H9 (cell line): ENCODE data around the gene ENOX1. TPM values are rescaled to one million over a fixed set of nuclear protein-coding genes. Genes with fewer than 3 reads are reported as not detected.

Source experiments
- DNase-seq: peaks from one replicate; pipeline ENCODE4 v3.0.0-alpha.2; 2017
- H2AFZ ChIP-seq: one replicate; pipeline ENCODE4 v1.6.1; 2013; ENCODE audit warnings: mild to moderate bottlenecking, low read length, control low read depth, moderate library complexity
- H2AK5ac ChIP-seq: 2 replicates; pipeline ENCODE4 v1.6.1; 2013; ENCODE audit warnings: low read length, control low read depth, mixed read lengths; ENCODE audit not compliant: insufficient read length
- H2BK120ac ChIP-seq: one replicate; pipeline ENCODE4 v1.6.1; 2013; ENCODE audit warnings: low read depth, mild to moderate bottlenecking, low read length, control low read depth, inconsistent platforms; ENCODE audit not compliant: poor library complexity, severe bottlenecking
- H2BK12ac ChIP-seq: 2 replicates; pipeline ENCODE4 v1.6.1; 2013; ENCODE audit warnings: low read length, control low read depth, mixed read lengths, low read depth; ENCODE audit not compliant: insufficient read length
- H2BK15ac ChIP-seq: 2 replicates; pipeline ENCODE4 v1.6.1; 2013; ENCODE audit warnings: low read depth, low read length, control low read depth
- H2BK20ac ChIP-seq: one replicate; pipeline ENCODE4 v1.6.1; 2013; ENCODE audit warnings: low read depth, mild to moderate bottlenecking, low read length, control low read depth, inconsistent platforms; ENCODE audit not compliant: poor library complexity, severe bottlenecking
- H2BK5ac ChIP-seq: 2 replicates; pipeline ENCODE4 v1.6.1; 2013; ENCODE audit warnings: low read length, control low read depth, mixed read lengths; ENCODE audit not compliant: insufficient read length
- H3K14ac ChIP-seq: 2 replicates; pipeline ENCODE4 v1.6.1; 2013; ENCODE audit warnings: low read length, control low read depth; ENCODE audit not compliant: insufficient read depth
- H3K18ac ChIP-seq: 2 replicates; pipeline ENCODE4 v1.6.1; 2013; ENCODE audit warnings: low read depth, mild to moderate bottlenecking, mixed read lengths, low read length, control low read depth; ENCODE audit not compliant: insufficient read length
- H3K23ac ChIP-seq: 2 replicates; pipeline ENCODE4 v1.6.1; 2013; ENCODE audit warnings: low read length, control low read depth, mixed read lengths, low read depth; ENCODE audit not compliant: insufficient read length
- H3K23me2 ChIP-seq: 2 replicates; pipeline ENCODE4 v1.6.1; 2013; ENCODE audit warnings: low read depth, mild to moderate bottlenecking, mixed read lengths, low read length, control low read depth; ENCODE audit not compliant: insufficient read length, poor library complexity, severe bottlenecking
- H3K27ac ChIP-seq: 2 replicates; pipeline ENCODE4 v1.5.1; 2013; ENCODE audit warnings: low read length, control low read depth, mixed read lengths, low read depth; ENCODE audit not compliant: insufficient read length
- H3K27me3 ChIP-seq: 2 replicates; pipeline ENCODE4 v1.6.1; 2013; ENCODE audit warnings: low read length, control low read depth, inconsistent platforms; ENCODE audit not compliant: insufficient read depth
- H3K4ac ChIP-seq: 2 replicates; pipeline ENCODE4 v1.6.1; 2013; ENCODE audit warnings: low read depth, mild to moderate bottlenecking, control low read depth, inconsistent platforms, low read length, moderate library complexity
- H3K4me1 ChIP-seq: 2 replicates; pipeline ENCODE4 v1.6.1; 2013; ENCODE audit warnings: low read length, control low read depth, inconsistent platforms; ENCODE audit not compliant: insufficient read depth
- H3K4me2 ChIP-seq: 2 replicates; pipeline ENCODE4 v1.6.1; 2013; ENCODE audit warnings: low read length, control low read depth, mixed read lengths; ENCODE audit not compliant: insufficient read length, insufficient read depth
- H3K56ac ChIP-seq: 2 replicates; pipeline ENCODE4 v1.6.1; 2013; ENCODE audit warnings: low read depth, mild to moderate bottlenecking, mixed read lengths, low read length, control low read depth; ENCODE audit not compliant: insufficient read length
- H3K79me1 ChIP-seq: 2 replicates; pipeline ENCODE4 v1.6.1; 2013; ENCODE audit warnings: low read depth, mild to moderate bottlenecking, moderate library complexity, low read length, control low read depth, inconsistent platforms; ENCODE audit not compliant: insufficient read depth, poor library complexity, severe bottlenecking
- H3K79me2 ChIP-seq: 2 replicates; pipeline ENCODE4 v1.6.1; 2013; ENCODE audit warnings: low read length, control low read depth, inconsistent platforms; ENCODE audit not compliant: insufficient read depth
- H3K9ac ChIP-seq: 2 replicates; pipeline ENCODE4 v1.6.1; 2013; ENCODE audit warnings: low read length, control low read depth, mixed read lengths; ENCODE audit not compliant: insufficient read length; ENCODE audit errors: extremely low read depth
- H3K9me3 ChIP-seq: one replicate; pipeline ENCODE4 v1.6.1; 2013; ENCODE audit warnings: low read depth, low read length, inconsistent platforms; ENCODE audit not compliant: control insufficient read depth
- H3T11ph ChIP-seq: one replicate; pipeline ENCODE4 v1.6.1; 2013; ENCODE audit warnings: mild to moderate bottlenecking, low read length, control low read depth, inconsistent platforms
- H4K20me1 ChIP-seq: one replicate; pipeline ENCODE4 v1.6.1; 2013; ENCODE audit not compliant: control insufficient read depth, insufficient read length, insufficient read depth
- H4K5ac ChIP-seq: 2 replicates; pipeline ENCODE4 v1.6.1; 2013; ENCODE audit warnings: low read depth, mild to moderate bottlenecking, mixed read lengths, low read length, control low read depth; ENCODE audit not compliant: insufficient read length
- H4K8ac ChIP-seq: replicated peaks from 2 replicates; pipeline ENCODE4 v1.6.1; 2013; ENCODE audit warnings: low read length, control low read depth, mixed read lengths, low read depth; ENCODE audit not compliant: insufficient read length
- H4K91ac ChIP-seq: 2 replicates; pipeline ENCODE4 v1.6.1; 2013; ENCODE audit warnings: low read depth, mild to moderate bottlenecking, moderate library complexity, mixed read lengths, low read length, control low read depth; ENCODE audit not compliant: insufficient read length
- H3K27ac Mint-ChIP-seq, 3 experiments: 2 replicates in 2 of 3; 3 replicates in 1 of 3; pipeline ENCODE4 v1.8.0; 2020 to 2021; ENCODE audit warnings: mixed read lengths in 3 of 3, mild to moderate bottlenecking in 1 of 3, moderate library complexity in 1 of 3
- H3K27me3 Mint-ChIP-seq: 2 replicates; pipeline ENCODE4 v1.8.0; 2021; ENCODE audit warnings: low read depth, mild to moderate bottlenecking, moderate library complexity, mixed read lengths
- H3K36me3 Mint-ChIP-seq, 3 experiments: 2 replicates in 2 of 3; 3 replicates in 1 of 3; pipeline ENCODE4 v1.8.0; 2020 to 2021; ENCODE audit warnings: low read depth in 3 of 3, mixed read lengths in 3 of 3; ENCODE audit not compliant: insufficient read depth in 1 of 3
- H3K4me1 Mint-ChIP-seq, 2 experiments: 2 replicates each; pipeline ENCODE4 v1.8.0; 2020; ENCODE audit warnings: mixed read lengths in 2 of 2
- H3K4me3 Mint-ChIP-seq, 2 experiments: 2 replicates in 1 of 2; 3 replicates in 1 of 2; pipeline ENCODE4 v1.8.0; 2020 to 2021; ENCODE audit warnings: mild to moderate bottlenecking in 2 of 2, mixed read lengths in 2 of 2, moderate library complexity in 1 of 2
- H3K9me3 Mint-ChIP-seq, 2 experiments: 2 replicates in 1 of 2; 3 replicates in 1 of 2; pipeline ENCODE4 v1.8.0; 2020; ENCODE audit warnings: mild to moderate bottlenecking in 2 of 2, mixed read lengths in 2 of 2, moderate library complexity in 1 of 2
- CTCF ChIP-seq: fragments of 200-600 bp; sonication (generic); conservative IDR thresholded peaks from 3 replicates; pipeline ENCODE4 v1.8.0; 2021; ENCODE audit warnings: antibody characterized with exemption, mild to moderate bottlenecking
- WGBS: extraction: QIAGEN DNeasy Blood & Tissue Kit; methylation state at CpG from one replicate; pipeline ENCODE4 v1.1.7; 2013; ENCODE audit warnings: missing lambda C conversion rate, low lambda C conversion rate, mixed read lengths; ENCODE audit not compliant: insufficient read length; ENCODE audit errors: extremely low coverage; 5-methylcytosine and 5-hydroxymethylcytosine counted together
- total RNA-seq: library from RNA; stranded (reverse); gene quantifications from 2 replicates; pipeline ENCODE4 v1.2.1, GENCODE V29; 2021

Gene ENOX1
- total RNA-seq, 1 experiment from 2014 or later: 0.24 TPM

DNA sequence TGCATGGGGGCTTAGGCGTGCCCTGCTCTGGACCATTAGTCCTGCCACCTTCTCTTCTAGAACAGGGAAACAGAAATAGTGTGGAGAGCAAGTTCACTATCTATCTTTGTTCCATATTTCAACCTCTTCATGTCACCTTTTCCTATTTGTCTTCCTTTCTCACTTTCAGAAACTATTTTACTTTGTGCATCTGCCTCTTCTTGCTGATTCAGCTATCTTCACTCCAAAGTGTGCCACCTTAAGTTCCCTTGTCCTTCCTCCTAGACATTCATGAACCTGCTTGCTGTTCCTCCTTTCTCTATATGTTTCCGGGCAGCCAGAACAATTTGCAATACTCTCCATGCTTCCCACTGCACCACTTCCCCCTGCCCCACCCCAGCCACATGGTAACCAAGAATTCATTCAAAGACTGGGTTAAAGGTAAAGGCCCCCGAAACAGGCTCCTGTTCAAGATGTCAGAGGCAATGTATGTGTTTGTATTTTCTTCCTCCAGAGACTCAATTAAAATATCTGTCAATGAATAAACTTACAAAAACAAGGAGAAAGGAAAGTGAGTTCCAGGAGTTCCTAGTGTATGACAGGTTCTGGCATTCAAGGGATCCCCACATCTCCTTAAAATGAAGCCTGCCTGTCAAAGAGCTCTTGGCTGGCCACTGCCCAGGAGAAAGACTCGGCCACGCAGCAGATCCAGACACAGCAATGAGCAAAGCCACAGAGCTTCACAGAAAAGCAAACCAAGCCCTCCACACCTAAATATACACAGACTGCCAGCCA lies 495.3 kb downstream of the ENOX1 start:
- Histone ChIP-seq H3K79me2 (no peaks in the 10 kb centered on the region), H4K5ac (no peak overlapping the region), H4K8ac (no peak overlapping the region), H2AFZ (no peak overlapping the region), H3K4ac (no peak overlapping the region), H3K4me2 (no peak overlapping the region), H2BK20ac (no peak overlapping the region), H2AK5ac (no peak overlapping the region), H3K27me3 (no peaks in the 10 kb centered on the region), H3K23me2 (no peaks in the 10 kb centered on the region), H4K91ac (no peak overlapping the region), H3K56ac (no peak overlapping the region), H4K20me1 (no peaks in the 10 kb centered on the region), H3K14ac (no peak overlapping the region), H3K79me1 (no peaks in the 10 kb centered on the region), H3K27ac (no peak overlapping the region), H2BK120ac (no peak overlapping the region), H3K4me1 (no peaks in the 10 kb centered on the region), H3K18ac (no peak overlapping the region), H3K9me3 (no peaks in the 10 kb centered on the region), H3K9ac (no peak overlapping the region), H2BK15ac (no peak overlapping the region), H3K23ac (no peak overlapping the region), H2BK12ac (no peak overlapping the region), H2BK5ac (no peak overlapping the region), H3T11ph (no peak overlapping the region)
- DNase-seq: no peak
- Mint-ChIP-seq H3K27ac (no peak overlapping the region), H3K36me3 (no peaks in the 10 kb centered on the region), H3K4me1 (0 out of 4 replicates have a peak, but pooled peaks cover 0 to 2% of the 10 kb centered on the region in 2 experiments), H3K9me3 (no peaks in the 10 kb centered on the region), H3K4me3 (no peak overlapping the region), H3K27me3 (no peaks in the 10 kb centered on the region)
- TF ChIP-seq CTCF: no peak
- no CpG with 5 or more reads among the region's 5 CpGs for WGBS
